PFSK-1 (cell line): ENCODE results near the gene ZNF212.

Source experiments
- FOXP2 ChIP-seq: optimal IDR thresholded peaks from 2 replicates; pipeline ENCODE3; 2011; ENCODE audit warnings: borderline replicate concordance, control low read depth, inconsistent platforms; ENCODE audit not compliant: insufficient read depth; ENCODE audit errors: extremely low read length, extremely low read depth
- POLR2AphosphoS5 ChIP-seq: IDR thresholded peaks from 2 replicates; pipeline ENCODE4 v1.6.1; 2012; ENCODE audit warnings: low read depth, mild to moderate bottlenecking, control low read depth, low read length, moderate library complexity
- REST ChIP-seq, 2 experiments: IDR thresholded peaks; 2 replicates each; pipeline versions ENCODE4 v1.6.1 to v1.8.0; 2011 to 2012; ENCODE audit warnings: low read depth in 2 of 2, low read length in 2 of 2, control low read depth in 1 of 2, inconsistent platforms in 1 of 2, mild to moderate bottlenecking in 1 of 2, moderate library complexity in 1 of 2; ENCODE audit not compliant: insufficient read depth in 1 of 2
- SIN3A ChIP-seq: IDR thresholded peaks from 2 replicates; pipeline ENCODE4 v1.6.1; 2012; ENCODE audit warnings: mild to moderate bottlenecking, low read length, moderate library complexity, borderline replicate concordance; ENCODE audit not compliant: insufficient read depth
- TAF1 ChIP-seq: IDR thresholded peaks from 2 replicates; pipeline ENCODE4 v1.6.1; 2012; ENCODE audit warnings: low read length, control low read depth, borderline replicate concordance; ENCODE audit not compliant: insufficient read depth

The ZNF212 gene

GRCh38 chr7:149289856-149290255 lies 50.4 kb downstream of the ZNF212 start:
- TF ChIP-seq FOXP2 = no peak

DNA sequence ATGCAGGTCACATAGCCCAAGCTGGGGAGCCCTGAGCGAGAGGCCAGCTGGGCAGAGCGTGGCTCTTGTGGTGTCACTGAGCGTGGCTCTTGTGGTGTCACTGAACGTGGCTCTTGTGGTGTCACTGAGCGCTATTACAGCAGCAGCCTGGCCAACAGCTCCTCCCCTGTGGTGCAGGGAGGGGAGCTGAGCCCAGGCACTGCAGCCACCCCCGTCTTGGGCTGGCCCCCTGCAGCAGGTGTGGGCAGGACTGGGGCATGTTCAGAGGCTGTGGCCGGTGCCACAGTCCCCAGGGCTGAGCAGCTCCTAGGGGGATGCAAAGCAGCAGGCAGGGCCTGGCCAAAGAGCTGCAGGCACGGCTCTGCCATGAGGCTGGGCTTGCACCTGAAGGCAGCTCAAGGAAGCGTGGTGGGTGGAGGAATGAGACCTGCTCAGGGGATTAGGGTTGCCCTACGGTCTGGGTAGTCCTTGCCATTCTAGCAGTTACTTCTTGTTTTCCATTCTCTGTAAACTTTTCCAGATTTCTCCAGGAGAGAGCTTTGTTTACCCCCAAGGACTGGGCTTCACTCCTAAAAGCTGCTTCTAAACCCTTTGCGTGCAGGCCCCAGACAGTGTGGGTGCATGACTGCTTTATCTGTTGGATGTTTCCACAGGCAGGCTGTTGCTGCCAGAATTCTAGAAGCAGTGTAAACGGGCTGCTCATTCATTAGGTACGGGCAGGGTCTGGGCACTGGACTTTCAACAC lies 51.8 kb downstream of the ZNF212 start:
- TF ChIP-seq REST (IDR thresholded peaks at IDR 0.05; ENCODE audit: insufficient read depth in 1 of 2, low read depth in 2 of 2, low read length in 2 of 2) (no peak), FOXP2 (no peak), TAF1 (no peak), SIN3A (no peak), POLR2AphosphoS5 (no peak)

- no peak for TF ChIP-seq POLR2AphosphoS5
- TF ChIP-seq REST (IDR thresholded peaks at IDR 0.05; ENCODE audit: insufficient read depth in 1 of 2, low read depth in 2 of 2, low read length in 2 of 2) = no peak
- TF ChIP-seq SIN3A = no peak
- TF ChIP-seq FOXP2 = no peak
- no peak for TF ChIP-seq TAF1
Observed at GRCh38 chr7:149291781-149292461, 52.5 kb downstream of the ZNF212 start.

- TF ChIP-seq FOXP2 = no peak
- TF ChIP-seq TAF1 = no peak
- no peak for TF ChIP-seq POLR2AphosphoS5
- no peak for TF ChIP-seq REST (IDR thresholded peaks at IDR 0.05; ENCODE audit: insufficient read depth in 1 of 2, low read depth in 2 of 2, low read length in 2 of 2)
- TF ChIP-seq SIN3A = no peak
Observed at GRCh38 chr7:149292462-149292823, 53.0 kb downstream of the ZNF212 start.

DNA sequence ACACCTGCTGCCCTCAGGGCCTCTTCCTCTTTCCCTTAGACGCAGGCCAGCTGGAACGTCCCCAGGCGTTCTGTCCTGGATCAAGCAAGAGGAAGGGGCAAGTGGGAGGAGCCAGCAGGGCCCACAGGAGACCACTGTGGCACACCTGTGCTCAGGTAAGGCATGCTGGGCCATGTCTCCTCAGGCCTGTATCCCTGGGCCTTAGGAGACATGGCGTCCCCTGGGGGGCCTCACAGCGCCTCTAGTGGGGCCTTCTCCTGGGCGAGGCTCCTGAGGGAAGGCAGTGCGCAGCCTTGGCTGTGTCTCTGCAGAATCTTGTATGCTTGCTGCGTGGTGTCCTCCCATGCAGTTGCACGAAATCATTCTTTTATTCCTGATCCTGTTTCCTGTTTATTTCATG lies 53.9 kb downstream of the ZNF212 start:
- TF ChIP-seq POLR2AphosphoS5 (no peak), SIN3A (no peak), TAF1 (no peak), REST (IDR thresholded peaks at IDR 0.05; ENCODE audit: insufficient read depth in 1 of 2, low read depth in 2 of 2, low read length in 2 of 2) (no peak), FOXP2 (no peak)
